WTC11 (cell line): ENCODE measurements around the gene SLC23A1. TPM values are rescaled to one million over a fixed set of nuclear protein-coding genes. Genes with fewer than 3 reads are reported as not detected.

Experiments
- ARID4B ChIP-seq: sonication (generic); formaldehyde crosslinking; IDR thresholded peaks from 2 replicates; pipeline ENCODE4 v1.8.0; 2023; ENCODE audit warnings: missing genetic modification reagents, mild to moderate bottlenecking, borderline replicate concordance
- ATF1 ChIP-seq: sonication (generic); formaldehyde crosslinking; IDR thresholded peaks from 2 replicates; pipeline ENCODE4 v1.8.1; 2023; ENCODE audit warnings: mild to moderate bottlenecking, moderate library complexity, missing genetic modification reagents
- FOXP4 ChIP-seq: sonication (generic); formaldehyde crosslinking; IDR thresholded peaks from 2 replicates; pipeline ENCODE4 v1.8.0; 2022; ENCODE audit warnings: mild to moderate bottlenecking, missing genetic modification reagents
- GTF2I ChIP-seq: fragments of 250-450 bp; sonication (Bioruptor Pico); conservative IDR thresholded peaks from 2 replicates; pipeline ENCODE4 v1.4.0; 2021; ENCODE audit warnings: mild to moderate bottlenecking
- HMGXB4 ChIP-seq: sonication (generic); formaldehyde crosslinking; IDR thresholded peaks from 2 replicates; pipeline ENCODE4 v1.8.1; 2023; ENCODE audit warnings: mild to moderate bottlenecking, moderate library complexity, missing genetic modification reagents
- MAX ChIP-seq: sonication (generic); formaldehyde crosslinking; IDR thresholded peaks from 2 replicates; pipeline ENCODE4 v1.8.0; 2022; ENCODE audit warnings: mild to moderate bottlenecking, missing genetic modification reagents
- STAT6 ChIP-seq: sonication (generic); formaldehyde crosslinking; conservative IDR thresholded peaks from 2 replicates; pipeline ENCODE4 v1.8.1; 2023; ENCODE audit warnings: mild to moderate bottlenecking, low read depth, missing genetic modification reagents, moderate library complexity
- ZBTB21 ChIP-seq: sonication (generic); formaldehyde crosslinking; IDR thresholded peaks from 2 replicates; pipeline ENCODE4 v1.8.1; 2023; ENCODE audit warnings: mild to moderate bottlenecking, missing genetic modification reagents, borderline replicate concordance
- ZMAT4 ChIP-seq: fragments of 250-450 bp; sonication (Bioruptor Pico); IDR thresholded peaks from 2 replicates; pipeline ENCODE4 v1.9.0; 2021; ENCODE audit warnings: mild to moderate bottlenecking
- ZNF281 ChIP-seq: sonication (generic); formaldehyde crosslinking; IDR thresholded peaks from 2 replicates; pipeline ENCODE4 v1.8.0; 2023; ENCODE audit warnings: mild to moderate bottlenecking, missing genetic modification reagents
- ZNF423 ChIP-seq: fragments of 250-450 bp; sonication (Bioruptor Pico); IDR thresholded peaks from 2 replicates; pipeline ENCODE4 v2.1.2; 2022; ENCODE audit warnings: mild to moderate bottlenecking, moderate library complexity
- total RNA-seq: library from RNA; stranded (reverse); gene quantifications from 3 replicates; pipeline ENCODE4 v1.2.3, GENCODE V29; 2021

SLC23A1 gene
- total RNA-seq, 1 experiment from 2014 or later: not detected

GRCh38 chr5:139392678-139393496, 9.8 kb upstream of the SLC23A1 start (continued):
- TF ChIP-seq GTF2I (CRISPR knock-in tag): no peak
- TF ChIP-seq ARID4B: peak; percentile 54; the same call in 1 of the 2 replicates
- peak; percentile 98 for TF ChIP-seq HMGXB4 (CRISPR knock-in tag)
- TF ChIP-seq MAX: peak; percentile 68
- TF ChIP-seq ZMAT4 (CRISPR knock-in tag): no peak
- TF ChIP-seq FOXP4 (CRISPR knock-in tag): peak; percentile 72
- TF ChIP-seq ZNF281 (CRISPR knock-in tag): 0 out of 2 replicates have a peak, but pooled peaks have one; percentile 19
- peak; percentile 31; the same call in 1 of the 2 replicates for TF ChIP-seq ZNF423 (CRISPR knock-in tag)
- TF ChIP-seq ZBTB21 (CRISPR knock-in tag): peak; percentile 49; the same call in 1 of the 2 replicates
- peak; percentile 95; the same call in 1 of the 2 replicates for TF ChIP-seq STAT6 (CRISPR knock-in tag)
- peak; percentile 29; the same call in 1 of the 2 replicates for TF ChIP-seq ATF1 (CRISPR knock-in tag)
